Measurements from ENCODE around the gene PDIA5.

The PDIA5 gene

GRCh38 chr3:123044981-123045763, 21.7 kb upstream of the PDIA5 start:
- no peak for DNase-seq

DNA sequence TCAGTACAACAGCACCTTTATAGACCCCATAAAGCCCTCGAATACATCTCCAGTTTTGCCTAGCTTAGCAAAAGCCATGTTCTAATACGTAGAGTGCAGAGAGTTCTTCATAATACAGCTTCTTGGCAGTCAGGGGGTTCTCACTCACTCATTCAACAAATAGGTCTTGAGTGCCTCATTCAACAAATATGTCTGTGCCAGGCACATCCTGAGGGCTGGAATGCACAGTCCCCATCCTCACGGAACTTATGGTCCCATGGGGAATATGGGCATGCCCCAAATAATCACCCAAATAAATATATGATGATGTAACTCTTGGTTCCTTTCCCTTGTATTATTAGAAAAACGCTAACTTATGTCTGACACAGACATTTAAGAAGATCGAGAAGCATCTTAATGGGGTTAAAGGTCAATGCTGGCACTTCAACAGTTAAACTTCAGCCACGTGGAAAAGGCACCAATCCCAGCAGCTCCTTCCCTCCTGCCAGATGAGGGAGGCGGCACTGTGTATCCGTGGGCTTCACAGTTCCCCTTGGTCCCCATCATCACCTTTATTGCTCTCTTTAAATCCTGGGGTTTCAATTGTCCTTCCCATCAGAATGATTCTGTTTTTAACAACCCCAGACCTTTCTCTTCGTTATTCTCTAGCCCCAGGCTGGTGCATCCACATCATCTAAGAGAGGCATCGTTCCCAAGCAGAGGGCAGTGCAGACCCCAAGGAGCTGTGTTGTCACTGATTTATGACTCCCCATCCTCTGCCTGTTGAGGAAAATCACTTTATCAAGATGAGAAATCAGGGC, 20.4 kb upstream of the PDIA5 start:
- DNase-seq: no peak

DNA sequence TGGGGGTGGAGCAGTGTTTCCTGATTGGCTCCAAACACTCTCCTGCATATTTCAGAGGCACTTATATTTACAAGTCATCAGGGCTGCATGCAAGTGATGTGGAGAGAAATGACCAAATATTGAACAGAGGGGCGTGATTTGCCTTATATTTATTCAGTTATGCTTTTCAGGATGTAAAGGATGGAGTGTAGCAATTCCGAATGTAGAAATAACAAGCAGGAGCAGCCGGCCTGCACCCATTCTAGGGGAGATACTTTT, 19.8 kb upstream of the PDIA5 start:
- no peak for DNase-seq

- no peak for DNase-seq
These were observed 18.2 kb upstream of the PDIA5 start for GRCh38 chr3:123048480-123049237.

DNA sequence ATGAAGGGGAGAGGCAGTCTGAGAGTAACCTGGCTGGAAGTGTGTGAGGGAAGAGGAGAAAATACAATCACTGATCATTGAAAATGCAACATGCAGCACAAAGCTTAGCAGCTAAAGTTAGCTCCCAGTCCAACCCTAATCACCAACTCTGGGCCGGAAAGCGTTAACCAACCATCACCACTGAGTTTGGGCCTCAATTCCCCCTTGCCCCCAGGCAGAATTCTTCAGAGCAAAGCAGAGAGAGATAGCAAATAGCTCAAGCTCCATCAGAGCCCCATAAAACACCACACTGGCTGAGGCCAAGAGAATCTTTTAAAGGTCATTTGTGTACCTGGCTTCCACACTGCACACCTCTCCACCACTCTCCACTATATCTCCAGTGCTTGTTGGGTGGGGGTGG, 16.2 kb upstream of the PDIA5 start:
- DNase-seq: no peak

DNA sequence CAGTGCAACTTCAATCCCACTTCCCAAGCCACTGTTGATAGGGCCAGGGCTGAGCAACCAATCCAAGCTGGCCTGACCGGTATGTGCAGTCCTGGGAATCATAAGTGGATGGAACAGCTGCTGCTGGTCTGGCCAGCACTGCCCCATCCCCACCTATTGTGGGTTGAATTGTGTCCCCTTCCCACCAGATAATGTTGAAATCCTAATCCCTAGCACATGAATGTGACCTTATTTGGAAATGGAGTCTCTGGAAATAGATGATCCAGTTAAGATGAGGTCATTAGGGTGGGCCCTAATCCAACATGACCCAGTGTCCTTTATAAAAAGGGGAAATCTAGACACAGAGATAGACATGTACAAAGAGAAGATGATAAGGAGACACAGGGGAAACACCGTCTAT, 13.7 kb upstream of the PDIA5 start:
- DNase-seq: no peak

DNA sequence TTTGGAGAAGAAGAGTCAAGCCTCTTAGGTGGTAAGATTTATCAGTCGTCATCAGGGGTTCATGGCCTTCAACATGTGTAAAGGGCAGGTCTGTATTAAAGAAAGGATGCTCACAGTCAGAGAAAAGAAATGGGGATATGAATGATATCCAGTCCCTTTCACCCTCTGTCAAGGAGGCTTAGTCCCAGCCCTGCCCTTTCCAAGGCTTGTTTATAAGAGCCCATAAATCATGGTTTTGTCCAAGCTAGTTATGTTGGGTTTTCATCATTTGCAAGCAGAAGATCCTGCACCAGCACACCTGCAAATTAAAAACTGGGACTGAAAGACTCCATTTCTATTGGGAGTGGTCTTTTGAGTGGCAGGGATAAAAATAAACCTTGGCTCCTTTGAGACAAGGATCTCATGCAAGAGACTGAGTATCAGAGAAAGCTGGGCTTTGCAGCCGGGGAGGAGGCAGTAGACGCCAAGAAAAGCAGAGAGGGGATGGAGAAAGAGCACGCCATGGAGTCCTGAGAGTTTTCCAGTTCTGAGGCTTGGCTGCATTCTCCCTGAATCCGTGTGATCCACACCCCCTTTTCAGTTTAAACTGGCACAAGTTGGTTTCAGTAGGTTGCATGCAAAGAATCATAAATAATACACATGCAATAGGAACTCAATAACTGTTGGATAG, 12.6 kb upstream of the PDIA5 start:
- no peak for DNase-seq

DNA sequence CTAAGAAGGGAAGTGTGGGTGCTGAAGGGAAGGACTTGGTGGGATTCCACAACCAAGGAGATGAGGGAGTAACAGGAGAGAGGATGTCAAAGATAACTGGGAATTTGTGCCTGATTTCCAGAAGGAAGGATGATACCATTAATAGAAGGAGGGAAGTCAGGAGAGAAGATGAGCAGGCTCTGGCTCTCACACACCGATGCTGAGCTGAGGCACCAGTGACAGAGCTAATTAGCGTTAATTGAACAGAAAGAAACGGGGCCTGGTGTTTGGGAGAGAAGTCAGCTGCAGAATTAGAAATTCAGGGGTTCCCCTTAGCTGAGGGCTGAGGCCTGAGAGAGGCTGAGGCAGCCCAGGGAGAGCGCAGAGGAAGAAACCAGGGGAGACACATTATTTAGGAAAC, 11.9 kb upstream of the PDIA5 start:
- DNase-seq: no peak

GRCh38 chr3:123055352-123055751, 11.5 kb upstream of the PDIA5 start:
- no peak for DNase-seq

DNA sequence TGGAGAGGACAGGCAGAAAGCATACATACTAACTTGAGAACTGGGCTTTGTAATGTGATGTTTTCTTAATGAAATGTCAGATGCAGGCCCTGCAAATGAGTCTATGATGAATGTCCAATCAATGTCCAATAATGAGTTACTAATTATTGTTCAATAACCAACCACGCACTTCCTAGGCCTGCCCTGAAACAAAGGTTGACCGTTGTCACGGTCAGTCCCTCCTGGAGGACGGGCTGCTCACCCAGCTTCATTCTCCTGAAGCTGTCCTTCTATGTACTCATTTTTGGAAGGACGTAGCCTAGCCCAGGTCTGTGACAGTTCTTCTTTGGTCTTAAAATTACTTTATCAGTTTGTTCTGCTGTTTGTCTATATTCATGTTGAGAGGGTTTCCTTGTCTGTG, 8.3 kb upstream of the PDIA5 start:
- no peak for DNase-seq

GRCh38 chr3:123060054-123060453, 6.8 kb upstream of the PDIA5 start:
- DNase-seq: no peak

DNA sequence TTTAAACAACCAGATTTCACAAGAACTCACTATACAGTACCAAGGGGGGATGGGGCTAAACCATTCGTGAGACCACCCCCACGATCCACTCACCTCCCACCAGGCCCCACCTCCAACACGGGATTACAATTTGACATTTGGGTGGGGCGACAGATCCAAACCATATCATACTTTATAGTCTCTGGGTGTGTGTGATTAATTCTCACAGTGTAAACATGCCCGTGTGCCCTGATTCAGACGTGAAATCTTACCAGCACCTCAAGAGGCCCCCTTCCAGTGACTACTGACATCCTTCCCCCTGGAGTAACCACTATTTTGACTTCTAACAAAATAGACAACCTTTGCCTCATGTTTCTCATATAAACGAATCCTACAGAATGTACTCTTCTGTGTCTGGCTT, 5.0 kb upstream of the PDIA5 start:
- no peak for DNase-seq

DNA sequence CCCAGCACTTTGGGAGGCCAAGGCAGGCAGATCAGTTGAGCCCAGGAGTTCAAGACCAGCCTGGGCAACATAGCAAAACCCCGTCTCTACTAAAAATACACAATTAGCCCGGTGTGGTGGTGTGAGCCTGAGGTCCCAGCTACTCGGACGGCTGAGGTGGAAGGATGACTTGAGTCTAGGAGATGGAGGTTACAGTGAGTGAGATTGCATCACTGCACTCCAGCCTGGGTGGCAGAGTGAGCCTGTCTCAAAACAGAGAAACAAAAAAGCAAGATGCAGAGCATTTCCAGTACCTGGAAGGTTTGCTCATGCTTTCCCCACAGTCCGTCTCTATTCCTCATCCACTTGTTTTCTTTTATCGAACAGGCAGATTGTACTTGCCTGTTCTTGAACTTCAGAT, 3.8 kb upstream of the PDIA5 start:
- no peak for DNase-seq

DNA sequence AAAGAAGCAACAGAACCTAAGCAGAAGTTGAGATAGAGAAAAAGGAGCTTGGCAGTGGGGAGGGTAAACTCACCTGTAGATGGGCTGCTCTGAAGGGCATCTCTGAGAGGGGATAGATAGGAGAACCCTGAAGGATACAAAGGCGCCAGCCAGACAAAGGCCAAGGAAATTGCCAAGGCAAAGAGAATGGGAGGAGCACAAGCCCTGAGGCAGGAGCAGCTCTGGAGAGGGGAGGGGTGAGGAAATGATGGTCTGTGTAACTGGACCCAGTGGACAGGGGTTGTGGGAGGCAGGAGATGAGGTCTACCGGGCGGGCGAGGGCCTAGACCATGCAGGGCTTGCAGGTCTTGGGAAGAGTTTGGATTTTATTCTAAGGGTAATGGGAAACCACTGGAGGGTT, 2.3 kb upstream of the PDIA5 start:
- DNase-seq: no peak

DNA sequence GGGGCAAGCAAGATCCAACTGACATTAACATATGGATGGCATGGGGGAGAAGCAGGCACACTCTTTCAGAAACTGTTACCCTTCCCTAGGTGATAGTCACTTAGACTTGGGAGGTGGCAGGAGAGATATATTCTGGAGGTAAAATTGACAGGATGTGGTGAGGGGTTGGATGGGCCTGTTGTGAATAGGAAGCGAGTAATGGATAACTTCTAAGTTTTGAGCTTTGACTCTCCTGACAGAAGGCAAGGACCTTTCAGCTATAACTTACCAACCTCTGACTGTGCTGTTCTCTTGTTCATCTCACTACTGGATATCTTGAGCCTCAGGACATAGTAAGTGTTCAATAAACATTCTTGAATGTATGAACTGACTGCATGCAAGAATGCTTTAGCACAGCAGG, 1.9 kb upstream of the PDIA5 start:
- DNase-seq: no peak

GRCh38 chr3:123066599-123066895, 278 bp upstream of the PDIA5 start:
- DNase-seq: no peak

DNA sequence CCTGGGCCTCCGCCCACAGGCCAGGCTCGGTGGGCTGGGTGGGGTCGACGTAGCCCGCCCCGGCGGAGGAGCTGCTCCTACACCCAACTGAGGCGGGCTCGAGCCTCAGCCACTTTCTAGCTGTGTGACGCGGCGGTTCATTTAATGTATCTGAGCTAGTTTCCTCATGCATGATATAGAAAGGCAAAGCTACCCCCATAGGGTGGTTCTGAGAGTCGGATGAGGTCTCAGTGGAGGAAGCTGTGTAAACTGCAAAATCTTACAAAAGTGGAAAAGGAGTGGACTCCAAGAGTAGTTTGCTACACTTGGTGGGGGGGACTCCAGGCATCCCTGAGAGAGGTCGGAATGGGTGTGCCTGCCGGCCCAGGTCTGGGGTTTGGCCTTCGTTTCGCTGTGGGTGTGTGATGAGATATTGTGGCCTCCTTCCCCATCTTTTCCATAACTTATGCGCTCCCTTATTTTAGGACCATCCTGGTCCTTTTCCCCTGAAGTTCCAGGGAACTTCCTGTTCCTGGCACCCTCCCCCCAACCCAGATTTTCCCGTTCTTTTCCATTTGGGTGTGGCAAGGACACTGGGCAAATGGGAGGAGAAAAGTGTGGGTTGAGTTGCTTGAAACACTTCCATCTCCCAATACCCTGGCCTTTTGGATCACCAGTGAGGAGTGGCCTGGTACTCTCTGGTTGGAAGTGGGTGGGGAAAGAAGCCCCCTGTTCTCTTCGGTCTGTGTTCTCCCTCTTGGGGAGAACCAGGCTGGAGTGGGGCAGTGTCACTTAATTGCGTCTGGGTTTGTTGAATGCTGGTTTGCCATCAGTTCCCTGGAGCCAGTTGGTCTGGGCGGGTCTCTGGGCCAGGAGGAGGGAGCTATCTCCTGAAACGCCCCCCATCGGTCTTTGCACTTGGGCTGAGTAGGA, 1.1 kb downstream of the PDIA5 start:
- DNase-seq: no peak

DNA sequence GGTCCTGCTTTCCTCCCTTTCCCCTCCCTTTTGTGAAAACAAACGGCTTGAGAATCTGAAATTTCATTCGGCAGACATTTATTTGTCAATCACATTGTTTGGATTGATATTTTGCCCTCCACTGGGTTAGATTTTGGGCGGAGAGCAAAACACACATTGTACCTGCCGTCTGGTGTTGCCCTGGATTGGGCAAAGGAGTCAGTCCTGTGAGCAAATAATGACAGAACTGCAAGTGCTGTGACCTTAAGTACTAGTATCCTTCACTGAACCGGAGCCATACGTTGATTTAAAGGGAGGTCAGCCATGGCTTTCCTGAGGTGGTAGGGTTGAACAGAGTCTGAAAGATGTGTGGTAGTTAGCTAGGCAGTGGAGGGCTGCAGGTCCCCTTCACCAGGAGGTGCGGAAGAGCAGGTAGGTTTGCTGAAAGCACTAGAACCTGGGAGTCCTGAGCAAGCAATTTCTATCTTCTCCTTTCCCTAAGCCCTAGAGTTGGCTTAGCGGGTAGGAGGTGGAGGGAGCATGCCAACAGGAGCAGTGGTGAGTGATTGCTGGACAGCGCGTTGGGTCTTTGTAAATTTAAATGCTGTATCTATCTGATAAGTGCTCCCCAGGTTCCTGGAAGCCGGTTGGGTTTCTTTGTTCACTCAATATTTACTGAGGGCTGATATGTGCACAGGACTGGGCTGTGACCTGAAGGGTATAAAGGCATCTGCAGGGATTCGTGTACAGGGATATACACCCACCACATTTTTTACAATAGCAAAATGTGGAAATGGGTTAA, 2.0 kb downstream of the PDIA5 start:
- DNase-seq: no peak

DNA sequence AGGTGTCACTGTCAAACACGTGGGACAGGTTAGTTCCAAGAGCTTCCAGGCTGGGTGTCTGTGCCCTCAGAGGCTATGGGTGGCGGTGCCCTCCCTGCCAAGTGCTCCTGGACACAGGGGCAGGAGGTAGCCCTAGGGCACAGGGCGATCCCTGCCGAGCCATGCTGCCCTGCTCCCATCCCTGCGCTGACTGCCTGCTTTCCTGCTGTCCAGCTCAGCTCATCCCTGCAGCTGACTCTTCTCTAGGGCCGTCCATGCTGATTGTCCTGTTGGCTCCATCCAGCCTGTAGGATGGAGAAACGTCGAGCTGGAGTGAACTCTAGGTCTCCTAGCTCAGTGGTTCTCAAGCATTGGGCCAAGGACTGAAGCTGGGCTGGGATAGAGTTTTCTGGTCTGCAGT, 3.7 kb downstream of the PDIA5 start:
- no peak for DNase-seq

DNA sequence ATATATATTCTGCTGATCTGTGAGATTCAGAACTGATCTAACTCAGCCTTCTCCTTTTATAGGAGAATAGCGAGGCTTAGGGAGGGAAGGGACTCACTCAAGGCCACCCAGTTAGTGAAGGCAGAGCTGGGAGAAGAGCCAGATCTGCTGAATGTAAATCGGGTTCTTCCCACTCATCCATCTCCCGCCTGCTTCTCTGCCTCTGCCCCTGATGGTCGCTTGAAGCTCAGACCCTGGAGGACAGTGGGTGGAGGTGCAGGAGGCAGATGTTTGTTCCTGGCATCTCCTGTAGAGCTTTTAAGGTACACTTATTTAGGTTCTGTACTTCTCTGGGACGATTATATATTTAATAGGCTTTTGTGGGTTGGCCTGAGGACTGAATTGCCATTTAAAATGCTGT, 4.3 kb downstream of the PDIA5 start:
- no peak for DNase-seq

DNA sequence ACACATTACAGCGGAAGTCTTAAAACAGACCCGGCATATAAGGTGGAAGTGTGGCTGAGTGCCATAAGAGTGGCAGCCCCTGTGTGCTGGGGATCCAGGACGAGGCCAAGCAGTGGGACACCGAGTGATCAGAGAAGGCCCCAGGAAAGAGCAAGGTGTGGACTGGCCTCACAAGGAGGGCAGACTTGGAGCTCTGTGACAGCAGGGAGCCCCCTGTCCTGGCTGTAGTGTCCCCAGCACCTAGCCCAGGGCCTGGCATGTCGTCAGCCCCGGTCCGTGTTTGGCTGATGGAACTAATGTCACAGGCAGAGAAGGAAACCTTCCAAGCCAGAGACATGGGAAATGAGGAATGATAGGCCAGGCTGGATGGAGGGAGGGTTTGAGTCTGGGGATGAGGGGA, 4.8 kb downstream of the PDIA5 start:
- no peak for DNase-seq

DNA sequence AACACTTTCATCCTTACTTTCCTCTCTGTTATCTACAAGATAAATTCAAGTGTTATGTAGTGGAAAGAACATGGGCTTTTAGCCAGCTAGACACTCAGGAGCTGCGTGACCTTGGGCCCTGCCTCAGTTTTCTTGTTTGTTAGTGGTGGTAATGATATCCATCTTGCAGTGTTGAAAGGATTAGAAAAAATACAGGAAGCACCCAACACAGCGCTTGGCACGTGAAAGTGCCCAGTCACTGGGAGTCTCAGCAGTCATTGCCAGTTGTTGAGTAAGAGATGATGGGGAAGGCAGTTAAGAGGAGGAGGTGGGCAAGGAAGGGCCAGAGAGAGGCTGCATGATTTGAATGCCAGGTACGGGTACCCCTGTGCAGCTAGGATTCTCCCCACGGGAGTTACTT, 5.3 kb downstream of the PDIA5 start:
- DNase-seq: no peak

Measured in effector CD8-positive, alpha-beta T cell (primary cell).